ENCODE measurements around the gene HELZ2.

GRCh38 chr20:63591786-63592355 is 17.8 kb upstream of the HELZ2 start:
- TF ChIP-seq CTCF (conservative IDR thresholded peaks at IDR 0.05; ENCODE audit: low read length) (no peak), EZH2phosphoT487 (IDR thresholded peaks at IDR 0.05; ENCODE audit: borderline replicate concordance, low read depth, low read length) (no peak)
